Stomach (tissue), 4 donors: ENCODE results near the gene PMS2.

ENCODE experiments used
- POLR2A ChIP-seq, 4 donors: fragments of 450-650 bp; IDR thresholded peaks; one replicate each; pipeline ENCODE4 v1.6.1; 2016; ENCODE audit warnings: antibody characterized with exemption in 4 of 4, control low read depth in 2 of 4, mild to moderate bottlenecking in 1 of 4, moderate library complexity in 1 of 4
- POLR2AphosphoS5 ChIP-seq, 3 donors: sonication (generic); formaldehyde crosslinking; IDR thresholded peaks; one replicate each; pipeline ENCODE4 v1.6.1; 2016; ENCODE audit warnings: antibody characterized with exemption in 3 of 3
- TF ChIP-seq, protein P1 (sequence below), 7 experiments: fragments of 450-650 bp in 4 of 7; fragments of 200-600 bp in 3 of 7; sonication (generic) in 3 of 7; IDR thresholded peaks; one replicate each; pipeline ENCODE4 v1.5.1; 2016 to 2019; ENCODE audit warnings: antibody characterized with exemption in 7 of 7, control low read depth in 2 of 7, mild to moderate bottlenecking in 1 of 7

DNA sequence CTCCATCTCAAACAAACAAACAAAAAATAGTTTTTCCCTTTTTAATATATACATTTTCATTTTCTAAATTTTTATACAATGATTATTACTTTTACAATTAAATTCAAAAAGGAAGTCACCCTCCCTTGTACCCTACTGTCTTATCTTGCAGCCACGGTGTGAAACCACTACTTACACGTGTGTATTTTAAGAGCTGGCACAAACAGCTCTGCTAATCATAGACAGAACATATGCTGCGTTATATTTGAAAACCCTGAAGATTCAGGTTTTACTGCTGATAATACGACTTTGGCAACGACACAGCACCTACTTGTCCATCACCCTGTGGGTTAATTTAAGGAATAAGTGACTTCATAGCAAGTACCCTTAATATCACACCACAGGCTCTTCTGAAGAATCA, 23.3 kb upstream of the PMS2 start:
- TF ChIP-seq, protein P1, sequence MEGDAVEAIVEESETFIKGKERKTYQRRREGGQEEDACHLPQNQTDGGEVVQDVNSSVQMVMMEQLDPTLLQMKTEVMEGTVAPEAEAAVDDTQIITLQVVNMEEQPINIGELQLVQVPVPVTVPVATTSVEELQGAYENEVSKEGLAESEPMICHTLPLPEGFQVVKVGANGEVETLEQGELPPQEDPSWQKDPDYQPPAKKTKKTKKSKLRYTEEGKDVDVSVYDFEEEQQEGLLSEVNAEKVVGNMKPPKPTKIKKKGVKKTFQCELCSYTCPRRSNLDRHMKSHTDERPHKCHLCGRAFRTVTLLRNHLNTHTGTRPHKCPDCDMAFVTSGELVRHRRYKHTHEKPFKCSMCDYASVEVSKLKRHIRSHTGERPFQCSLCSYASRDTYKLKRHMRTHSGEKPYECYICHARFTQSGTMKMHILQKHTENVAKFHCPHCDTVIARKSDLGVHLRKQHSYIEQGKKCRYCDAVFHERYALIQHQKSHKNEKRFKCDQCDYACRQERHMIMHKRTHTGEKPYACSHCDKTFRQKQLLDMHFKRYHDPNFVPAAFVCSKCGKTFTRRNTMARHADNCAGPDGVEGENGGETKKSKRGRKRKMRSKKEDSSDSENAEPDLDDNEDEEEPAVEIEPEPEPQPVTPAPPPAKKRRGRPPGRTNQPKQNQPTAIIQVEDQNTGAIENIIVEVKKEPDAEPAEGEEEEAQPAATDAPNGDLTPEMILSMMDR (IDR thresholded peaks at IDR 0.05): no peak
- no peak for TF ChIP-seq POLR2A (IDR thresholded peaks at IDR 0.05)
- TF ChIP-seq POLR2AphosphoS5 (IDR thresholded peaks at IDR 0.05): no peak
